HepG2 (cell line): ENCODE measurements around the gene EPN2. TPM values are rescaled to one million over a fixed set of nuclear protein-coding genes. Genes with fewer than 3 reads are reported as not detected.
A peak's percentile ranks its signal among the peaks of the same experiment; 100 is the strongest.

Experiments used
- ATAC-seq: fragments of 200-7000 bp; cut with Tn5 transposase; 3 replicates; pipeline ENCODE4 v1.9.1; 2020; ENCODE audit warnings: mild to moderate bottlenecking, moderate library complexity
- BruUV-seq: library from RNA; stranded (reverse); fragments of 400-500 nt; replicated peaks from 2 replicates; lab custom pipeline; 2021; lab: Mats Ljungman, UMichigan
- CTCF ChIA-PET: fragments of 300-600 bp; formaldehyde crosslinking; extraction: SDS; loops from one replicate; lab custom pipeline; 2021; ENCODE audit warnings: low total read pairs, inconsistent platforms, low intra/inter-chr PET ratio; lab: Yijun Ruan, JAX
- POLR2A ChIA-PET: fragments of 350-600 bp; sonication (Branson Sonifier 250); formaldehyde crosslinking; loops from one replicate; lab custom pipeline; 2020; ENCODE audit warnings: antibody characterized with exemption, inconsistent platforms; lab: Yijun Ruan, JAX
- DNase-seq: peaks from one replicate; pipeline ENCODE4 v3.0.0-alpha.2; 2015; ENCODE audit warnings: low spot score
- FAIRE-seq: peaks from 3 replicates; lab custom pipeline; 2011; peaks lifted over from hg19 to GRCh38; lab: Jason Lieb, UNC
- H2AFZ ChIP-seq: one replicate; pipeline ENCODE4 v1.6.1; 2011; ENCODE audit warnings: low read length, inconsistent platforms
- H3K27ac ChIP-seq: fragments of 300-600 bp; 3 replicates; pipeline ENCODE4 v1.8.0; 2011; ENCODE audit warnings: mixed run types, mild to moderate bottlenecking, mixed read lengths, low read length, inconsistent platforms; ENCODE audit not compliant: insufficient read depth; ENCODE audit errors: extremely low read length
- H3K27me3 ChIP-seq, 2 experiments: fragments of 200-600 bp in 1 of 2; 2 replicates in 1 of 2; 3 replicates in 1 of 2; pipeline versions ENCODE4 v1.6.0 to v1.8.0; 2011; ENCODE audit warnings: low read length in 2 of 2, mild to moderate bottlenecking in 2 of 2, moderate library complexity in 2 of 2, inconsistent platforms in 1 of 2; ENCODE audit not compliant: insufficient read depth in 2 of 2, control insufficient read depth in 1 of 2
- H3K36me3 ChIP-seq, 2 experiments: fragments of 200-600 bp in 1 of 2; replicated peaks in 1 of 2; 2 replicates in 1 of 2; 3 replicates in 1 of 2; pipeline versions ENCODE4 v1.5.1 to v1.8.0; 2011; ENCODE audit warnings: low read length in 2 of 2, inconsistent platforms in 1 of 2; ENCODE audit not compliant: insufficient read depth in 2 of 2, control insufficient read depth in 1 of 2
- H3K4me1 ChIP-seq: 2 replicates; pipeline ENCODE4 v1.5.1; 2012; ENCODE audit warnings: low read length, inconsistent platforms; ENCODE audit not compliant: insufficient read depth
- H3K4me2 ChIP-seq: 2 replicates; pipeline ENCODE4 v1.6.0; 2011; ENCODE audit warnings: low read depth, low read length, inconsistent platforms
- H3K4me3 ChIP-seq, 3 experiments: fragments of 200-600 bp in 1 of 3; sonication (generic), shearing (Covaris generic) in 1 of 3; replicated peaks in 1 of 3; 2 replicates each; pipeline ENCODE4 v1.5.1; 2011 to 2016; ENCODE audit warnings: low read length in 3 of 3, inconsistent platforms in 2 of 3, low read depth in 2 of 3, mild to moderate bottlenecking in 2 of 3, control low read depth in 1 of 3, mixed read lengths in 1 of 3; ENCODE audit not compliant: insufficient read depth in 1 of 3
- H3K79me2 ChIP-seq: one replicate; pipeline ENCODE4 v1.6.1; 2011; ENCODE audit warnings: low read length, inconsistent platforms; ENCODE audit not compliant: insufficient read depth
- H3K9ac ChIP-seq: 2 replicates; pipeline ENCODE4 v1.6.0; 2011; ENCODE audit warnings: mild to moderate bottlenecking, low read depth, low read length, inconsistent platforms; ENCODE audit not compliant: insufficient read depth
- H3K9me3 ChIP-seq: 2 replicates; pipeline ENCODE4 v1.5.1; 2012; ENCODE audit warnings: mild to moderate bottlenecking, low read length
- H4K20me1 ChIP-seq: 2 replicates; pipeline ENCODE4 v1.6.0; 2011; ENCODE audit warnings: inconsistent platforms, mild to moderate bottlenecking, low read length, moderate library complexity; ENCODE audit not compliant: insufficient read depth
- AGO2 ChIP-seq: fragments of 200-400 bp; formaldehyde crosslinking; optimal IDR thresholded peaks from 2 replicates; pipeline ENCODE3; 2017; ENCODE audit warnings: mild to moderate bottlenecking, low read depth, low read length, moderate library complexity
- ATF7-NPFF ChIP-seq: sonication (generic); formaldehyde crosslinking; IDR thresholded peaks from 2 replicates; pipeline ENCODE4 v1.8.1; 2023; ENCODE audit warnings: mild to moderate bottlenecking, low read depth, missing genetic modification reagents, moderate library complexity
- GTF3A ChIP-seq: sonication (generic); formaldehyde crosslinking; conservative IDR thresholded peaks from 2 replicates; pipeline ENCODE4 v1.4.0; 2020; ENCODE audit warnings: mild to moderate bottlenecking, missing genetic modification reagents
- LCORL ChIP-seq, 2 experiments: fragments of 450-650 bp in 1 of 2; sonication (generic) in 1 of 2; formaldehyde crosslinking in 1 of 2; IDR thresholded peaks; 2 replicates each; pipeline versions ENCODE4 v1.5.0 to v1.6.1; 2017 to 2020; ENCODE audit warnings: antibody characterized with exemption in 1 of 2, missing genetic modification reagents in 1 of 2
- RFX1 ChIP-seq: fragments of 450-650 bp; IDR thresholded peaks from 2 replicates; pipeline ENCODE4 v1.6.1; 2017
- ZNF672 ChIP-seq: sonication (generic); formaldehyde crosslinking; IDR thresholded peaks from 2 replicates; pipeline ENCODE4 v1.8.1; 2022; ENCODE audit warnings: missing genetic modification reagents
- WGBS: methylation state at CpG from one replicate; pipeline ENCODE4 v1.1.6; 2017; ENCODE audit warnings: low lambda C conversion rate; 5-methylcytosine and 5-hydroxymethylcytosine counted together
- in situ Hi-C: cut with HindIII; loops from 2 replicates; pipeline ENCODE4 v1.10.0; 2017; ENCODE audit warnings: low pct_unique_long_range_greater_than_20kb; ENCODE audit not compliant: extremely low pct_ligation_motif_present
- intact Hi-C: fragments of 100-400 bp; cut with micrococcal nuclease; formaldehyde crosslinking; loops from one replicate; pipeline ENCODE4 v1.10.0; 2022; ENCODE audit not compliant: unreplicated experiment
- polyA plus RNA-seq, 8 experiments: library from polyadenylated mRNA; depleted of rRNA in 3 of 8; stranded (reverse) in 7 of 8; unstranded in 1 of 8; fragments of >200 nt; fragmentation: Illumina TruSeq in 4 of 8; extraction: Trizol in 4 of 8; gene quantifications; 2 replicates each; pipeline versions ENCODE4 v1.2.1 to v1.2.3, GENCODE V29; 2011 to 2016; ENCODE audit warnings: low read depth in 4 of 8, missing spikeins in 1 of 8, mixed read lengths in 1 of 8; ENCODE audit not compliant: insufficient read depth in 1 of 8
- total RNA-seq, 5 experiments: library from RNA; depleted of rRNA; stranded (reverse); fragments of >200 nt; fragmentation: Illumina TruSeq; extraction: Trizol; gene quantifications; 2 replicates each; pipeline ENCODE4 v1.2.3, GENCODE V29; 2016; ENCODE audit warnings: low read depth in 1 of 5
- TF ChIP-seq, protein P1 (sequence below): sonication (generic); formaldehyde crosslinking; IDR thresholded peaks from 2 replicates; pipeline ENCODE4 v1.5.0; 2020; ENCODE audit warnings: missing genetic modification reagents
- TF ChIP-seq, protein P2 (sequence below): sonication (generic); formaldehyde crosslinking; IDR thresholded peaks from 2 replicates; pipeline ENCODE4 v1.5.0; 2020; ENCODE audit warnings: mild to moderate bottlenecking, missing genetic modification reagents
- TF ChIP-seq, protein P3 (sequence below): sonication (generic); formaldehyde crosslinking; conservative IDR thresholded peaks from 2 replicates; pipeline ENCODE4 v1.8.0; 2022; ENCODE audit warnings: low read depth, missing genetic modification reagents

The EPN2 gene
- total and polyA plus RNA-seq, 2 of the 13 experiments (the other 11 are each of a cell fraction or from before 2014, with no cell fraction given): 7.8 to 19.2 TPM

DNA sequence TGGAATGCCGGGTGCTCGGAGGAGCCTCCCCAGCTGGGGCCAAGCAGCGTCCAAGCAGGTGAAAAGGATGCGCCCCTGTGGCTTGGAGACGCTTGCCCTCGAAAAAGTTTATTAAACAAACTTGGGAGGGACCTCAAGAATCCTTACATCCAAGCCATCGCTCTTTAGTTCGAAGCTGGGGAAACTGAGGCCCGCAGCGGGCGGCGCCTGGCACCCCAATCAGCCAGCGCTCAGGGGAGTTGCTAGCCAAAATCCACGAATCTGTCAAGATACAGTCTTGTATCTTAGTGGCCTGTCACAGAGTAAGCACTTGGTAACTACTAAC lies 125.9 kb downstream of the EPN2 start (continued):
- TF ChIP-seq, protein P1, sequence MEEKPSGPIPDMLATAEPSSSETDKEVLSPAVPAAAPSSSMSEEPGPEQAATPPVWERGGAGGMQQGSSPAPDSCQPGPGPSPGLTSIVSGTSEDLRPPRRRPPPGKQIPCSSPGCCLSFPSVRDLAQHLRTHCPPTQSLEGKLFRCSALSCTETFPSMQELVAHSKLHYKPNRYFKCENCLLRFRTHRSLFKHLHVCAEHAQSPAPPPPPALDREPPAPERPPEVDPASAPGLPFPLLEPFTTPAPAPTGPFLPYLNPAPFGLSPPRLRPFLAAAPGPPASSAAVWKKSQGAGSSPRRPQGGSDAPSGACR (CRISPR knock-in tag): 0 out of 2 replicates have a peak, but pooled peaks have one; percentile 15
- TF ChIP-seq ATF7-NPFF (CRISPR knock-in tag): 0 out of 2 replicates have a peak, but pooled peaks have one; percentile 3
- no peak for TF ChIP-seq AGO2
- no peak for TF ChIP-seq ZNF672 (CRISPR knock-in tag)

DNA sequence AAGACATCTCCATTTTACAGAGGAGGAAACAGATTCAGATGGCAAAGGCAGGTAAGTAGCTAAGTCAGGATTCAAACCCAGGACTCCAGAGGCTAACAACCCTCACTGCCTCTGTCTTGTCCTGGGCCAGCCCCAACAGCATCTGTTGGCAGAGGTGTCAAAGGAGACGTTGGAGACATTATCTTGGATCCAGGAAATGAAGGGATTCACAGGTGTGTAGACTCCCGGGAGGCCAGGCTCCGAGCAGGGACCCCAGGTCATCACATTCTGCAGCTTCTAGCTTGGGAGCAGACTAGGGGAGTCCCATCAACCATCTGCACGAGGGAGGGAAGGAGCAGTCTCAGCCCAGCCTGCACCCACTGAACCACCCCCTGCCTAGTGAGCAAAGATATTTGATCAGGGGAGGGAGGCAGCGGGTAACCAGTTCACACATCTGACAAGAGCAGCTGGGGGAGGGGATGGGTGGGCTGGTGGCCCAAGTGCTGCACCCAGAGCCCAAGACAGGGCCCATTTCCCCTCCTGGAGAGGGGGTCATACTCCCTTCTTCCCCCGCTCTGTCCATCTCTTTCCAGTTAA lies 126.4 kb downstream of the EPN2 start:
- DNase-seq: no peak
- peak overlapping the region in 1 of 3 experiments; percentile 93; a peak in 2 of 6 replicates for H3K4me3 ChIP-seq
- H4K20me1 ChIP-seq: no peaks in the 10 kb centered on the region
- CTCF ChIA-PET: interaction anchor here (0.8 to 2.4 kb wide), 4 partner anchors 26 to 106 kb away, joined by 3 to 57 read pairs (median 6); no protein-coding TSS in a partner anchor
- no peak overlapping the region for H3K9ac ChIP-seq
- in situ Hi-C loops (loop anchor here (5.0 to 10.0 kb wide), 2 partner anchors 84 to 401 kb away; no protein-coding TSS in a partner anchor), intact Hi-C loops (loop anchor here (1.0 kb wide), 1 partner anchor 84 kb away; no protein-coding TSS in a partner anchor)
- peaks cover 7% of the 10 kb centered on the region for H3K79me2 ChIP-seq
- TF ChIP-seq GTF3A (CRISPR knock-in tag): peak; percentile 14; the same call in 1 of the 2 replicates
- TF ChIP-seq, protein P2, sequence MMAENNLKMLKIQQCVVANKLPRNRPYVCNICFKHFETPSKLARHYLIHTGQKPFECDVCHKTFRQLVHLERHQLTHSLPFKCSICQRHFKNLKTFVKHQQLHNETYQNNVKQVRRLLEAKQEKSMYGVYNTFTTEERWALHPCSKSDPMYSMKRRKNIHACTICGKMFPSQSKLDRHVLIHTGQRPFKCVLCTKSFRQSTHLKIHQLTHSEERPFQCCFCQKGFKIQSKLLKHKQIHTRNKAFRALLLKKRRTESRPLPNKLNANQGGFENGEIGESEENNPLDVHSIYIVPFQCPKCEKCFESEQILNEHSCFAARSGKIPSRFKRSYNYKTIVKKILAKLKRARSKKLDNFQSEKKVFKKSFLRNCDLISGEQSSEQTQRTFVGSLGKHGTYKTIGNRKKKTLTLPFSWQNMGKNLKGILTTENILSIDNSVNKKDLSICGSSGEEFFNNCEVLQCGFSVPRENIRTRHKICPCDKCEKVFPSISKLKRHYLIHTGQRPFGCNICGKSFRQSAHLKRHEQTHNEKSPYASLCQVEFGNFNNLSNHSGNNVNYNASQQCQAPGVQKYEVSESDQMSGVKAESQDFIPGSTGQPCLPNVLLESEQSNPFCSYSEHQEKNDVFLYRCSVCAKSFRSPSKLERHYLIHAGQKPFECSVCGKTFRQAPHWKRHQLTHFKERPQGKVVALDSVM: no peak
- no peak for TF ChIP-seq LCORL (IDR thresholded peaks at IDR 0.05)
- TF ChIP-seq LCORL (CRISPR knock-in tag; IDR thresholded peaks at IDR 0.05): 0 out of 2 replicates have a peak, but pooled peaks have one; percentile 7
- no peak for TF ChIP-seq RFX1
- TF ChIP-seq, protein P3, sequence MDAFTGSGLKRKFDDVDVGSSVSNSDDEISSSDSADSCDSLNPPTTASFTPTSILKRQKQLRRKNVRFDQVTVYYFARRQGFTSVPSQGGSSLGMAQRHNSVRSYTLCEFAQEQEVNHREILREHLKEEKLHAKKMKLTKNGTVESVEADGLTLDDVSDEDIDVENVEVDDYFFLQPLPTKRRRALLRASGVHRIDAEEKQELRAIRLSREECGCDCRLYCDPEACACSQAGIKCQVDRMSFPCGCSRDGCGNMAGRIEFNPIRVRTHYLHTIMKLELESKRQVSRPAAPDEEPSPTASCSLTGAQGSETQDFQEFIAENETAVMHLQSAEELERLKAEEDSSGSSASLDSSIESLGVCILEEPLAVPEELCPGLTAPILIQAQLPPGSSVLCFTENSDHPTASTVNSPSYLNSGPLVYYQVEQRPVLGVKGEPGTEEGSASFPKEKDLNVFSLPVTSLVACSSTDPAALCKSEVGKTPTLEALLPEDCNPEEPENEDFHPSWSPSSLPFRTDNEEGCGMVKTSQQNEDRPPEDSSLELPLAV (CRISPR knock-in tag): no peak
- 23% methylated on average over 4 of the region's 6 CpGs for WGBS
- ATAC-seq: peak; percentile 6; the same call in 1 of the 3 replicates
- H3K27ac ChIP-seq: no peak overlapping the region
- H3K9me3 ChIP-seq: no peaks in the 10 kb centered on the region
- no peak overlapping the region for H2AFZ ChIP-seq
- no TSS peak for BruUV-seq
- H3K4me2 ChIP-seq: peak overlapping the region; percentile 100
- POLR2A ChIA-PET: interaction anchor here (1.3 to 2.9 kb wide), 5 partner anchors 14 to 285 kb away, joined by 4 to 42 read pairs (median 10); partner anchors contain the start of genes ALDH3A2 and MAPK7
- H3K27me3 ChIP-seq: no peaks in the 10 kb centered on the region
- no peak for FAIRE-seq
- H3K4me1 ChIP-seq: peaks cover 68% of the 10 kb centered on the region
- H3K36me3 ChIP-seq: peaks cover 1 to 3% of the 10 kb centered on the region in 2 experiments; a peak in 3 of 5 replicates
